ENCODE measurements around the gene SCUBE3. TPM values are rescaled to one million over a fixed set of nuclear protein-coding genes. Genes with fewer than 3 reads are reported as not detected.
A peak's percentile ranks its signal among the peaks of the same experiment; 100 is the strongest.

Gene SCUBE3
- total and polyA plus RNA-seq, 2 donors (not counting 1 experiment from before 2014, with no cell fraction given) = not detected

DNA sequence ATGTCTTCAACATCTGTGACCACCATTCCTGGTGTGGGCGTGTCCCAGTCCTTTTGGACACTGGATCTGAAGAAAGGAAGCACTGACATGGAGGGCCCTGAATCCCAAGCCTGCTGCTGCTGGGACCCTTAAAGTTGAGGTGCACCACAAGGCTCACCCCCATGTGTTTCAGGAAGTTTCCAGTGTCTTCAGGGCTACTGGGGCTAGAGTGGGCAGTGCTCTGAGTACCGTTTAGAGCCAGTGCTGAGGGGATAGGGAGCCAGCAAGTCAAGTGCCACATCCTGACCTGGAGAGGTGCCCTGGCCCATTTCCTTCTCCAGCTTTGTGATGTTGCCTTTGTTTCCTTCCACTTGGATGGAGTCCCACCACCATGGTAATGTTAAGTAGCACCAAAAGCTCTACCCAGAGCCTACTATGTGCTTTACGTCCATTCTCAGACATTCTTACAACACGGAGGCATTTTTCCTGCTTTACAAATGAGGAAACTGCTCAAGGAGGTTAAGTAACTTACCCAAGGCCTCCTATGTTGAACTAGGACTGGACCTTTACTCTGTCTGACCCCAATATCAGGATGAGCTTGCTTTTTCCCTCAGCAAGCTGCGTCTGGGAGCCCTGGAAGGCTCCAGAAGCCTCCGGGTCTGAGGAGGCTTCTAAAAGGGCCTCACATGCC, 83.3 kb downstream of the SCUBE3 start:
- H3K27ac Mint-ChIP-seq = peak overlapping the region; percentile 97
- ATAC-seq (ENCODE audit: low read depth) (no peak), DNase-seq (no peak)
- Histone ChIP-seq H4K20me1 (ENCODE audit: control insufficient read depth, insufficient read depth, low read length, poor library complexity, severe bottlenecking) (no peaks in the 10 kb centered on the region), H3K4me2 (replicated peaks; ENCODE audit: low read depth, low read length, poor library complexity, severe bottlenecking) (peak overlapping the region; percentile 95), H3K4me1 (ENCODE audit: control insufficient read depth in 2 of 2, insufficient read depth in 2 of 2, low read length in 2 of 2) (peaks cover 45 to 54% of the 10 kb centered on the region in 2 donors), H3K79me2 (ENCODE audit: control insufficient read depth, insufficient read depth, low read length) (peaks cover 44% of the 10 kb centered on the region), H3K27me3 (replicated peaks in 1 of 4; ENCODE audit: control extremely low read depth in 1 of 4, control insufficient read depth in 3 of 4, insufficient read depth in 4 of 4, low read length in 3 of 4) (no peaks in the 10 kb centered on the region), H3K36me3 (replicated peaks in 1 of 2; ENCODE audit: control extremely low read depth in 1 of 2, control insufficient read depth in 1 of 2, extremely low read depth in 1 of 2, insufficient read depth in 2 of 2, low read length in 1 of 2) (peaks cover 0 to 32% of the 10 kb centered on the region in 2 experiments), H2AFZ (ENCODE audit: insufficient read depth, low read depth, low read length, poor library complexity, severe bottlenecking) (peak overlapping the region; percentile 64), H3K27ac (ENCODE audit: low read length in 2 of 2) (peak overlapping the region; percentile 34 to 98), H3K9me3 (ENCODE audit: control extremely low read depth in 1 of 3, control insufficient read depth in 2 of 3, insufficient read depth in 1 of 3, low read length in 2 of 3) (no peaks in the 10 kb centered on the region), H3K9ac (ENCODE audit: low read length) (no peak overlapping the region), H3K4me3 (ENCODE audit: control extremely low read depth in 1 of 5, extremely low read depth in 1 of 5, insufficient read depth in 1 of 5, low read depth in 2 of 5, low read length in 4 of 5) (no peak overlapping the region)
- 42% methylated on average over 6 of the region's 6 CpGs for WGBS (ENCODE audit: insufficient coverage)
- H3K27me3 Mint-ChIP-seq = no peaks in the 10 kb centered on the region
- ChIA-PET POLR2A (interaction anchor here (0.5 to 1.0 kb wide), 3 partner anchors 31 to 294 kb away, joined by 3 read pairs; no protein-coding TSS in a partner anchor), CTCF (interaction anchor here (0.8 to 13.2 kb wide), 19 partner anchors 8 to 440 kb away, joined by 3 to 301 read pairs (median 10); partner anchors contain the start of genes ARMC12, FANCE, PPARD and RPL10A)
- no peak for TF ChIP-seq EZH2 (IDR thresholded peaks at IDR 0.05; ENCODE audit: borderline replicate concordance, insufficient read depth, low read depth, low read length, poor library complexity, severe bottlenecking)
- TF ChIP-seq, protein P1, sequence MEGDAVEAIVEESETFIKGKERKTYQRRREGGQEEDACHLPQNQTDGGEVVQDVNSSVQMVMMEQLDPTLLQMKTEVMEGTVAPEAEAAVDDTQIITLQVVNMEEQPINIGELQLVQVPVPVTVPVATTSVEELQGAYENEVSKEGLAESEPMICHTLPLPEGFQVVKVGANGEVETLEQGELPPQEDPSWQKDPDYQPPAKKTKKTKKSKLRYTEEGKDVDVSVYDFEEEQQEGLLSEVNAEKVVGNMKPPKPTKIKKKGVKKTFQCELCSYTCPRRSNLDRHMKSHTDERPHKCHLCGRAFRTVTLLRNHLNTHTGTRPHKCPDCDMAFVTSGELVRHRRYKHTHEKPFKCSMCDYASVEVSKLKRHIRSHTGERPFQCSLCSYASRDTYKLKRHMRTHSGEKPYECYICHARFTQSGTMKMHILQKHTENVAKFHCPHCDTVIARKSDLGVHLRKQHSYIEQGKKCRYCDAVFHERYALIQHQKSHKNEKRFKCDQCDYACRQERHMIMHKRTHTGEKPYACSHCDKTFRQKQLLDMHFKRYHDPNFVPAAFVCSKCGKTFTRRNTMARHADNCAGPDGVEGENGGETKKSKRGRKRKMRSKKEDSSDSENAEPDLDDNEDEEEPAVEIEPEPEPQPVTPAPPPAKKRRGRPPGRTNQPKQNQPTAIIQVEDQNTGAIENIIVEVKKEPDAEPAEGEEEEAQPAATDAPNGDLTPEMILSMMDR (IDR thresholded peaks at IDR 0.05) = no peak
- no peaks in the 10 kb centered on the region for H3K9me3 Mint-ChIP-seq (ENCODE audit: insufficient read depth)
- H3K4me1 Mint-ChIP-seq = peaks cover 49% of the 10 kb centered on the region
- intact Hi-C loops (cut with micrococcal nuclease) = loop anchor here (1.0 kb wide), 5 partner anchors 30 to 440 kb away; partner anchors contain the start of genes ARMC12, PPARD and RPL10A
- peak overlapping the region; percentile 82 for H3K4me3 Mint-ChIP-seq

All from B cell (primary cell).